Measurements from ENCODE around the gene ZNF397.

The ZNF397 gene

DNA sequence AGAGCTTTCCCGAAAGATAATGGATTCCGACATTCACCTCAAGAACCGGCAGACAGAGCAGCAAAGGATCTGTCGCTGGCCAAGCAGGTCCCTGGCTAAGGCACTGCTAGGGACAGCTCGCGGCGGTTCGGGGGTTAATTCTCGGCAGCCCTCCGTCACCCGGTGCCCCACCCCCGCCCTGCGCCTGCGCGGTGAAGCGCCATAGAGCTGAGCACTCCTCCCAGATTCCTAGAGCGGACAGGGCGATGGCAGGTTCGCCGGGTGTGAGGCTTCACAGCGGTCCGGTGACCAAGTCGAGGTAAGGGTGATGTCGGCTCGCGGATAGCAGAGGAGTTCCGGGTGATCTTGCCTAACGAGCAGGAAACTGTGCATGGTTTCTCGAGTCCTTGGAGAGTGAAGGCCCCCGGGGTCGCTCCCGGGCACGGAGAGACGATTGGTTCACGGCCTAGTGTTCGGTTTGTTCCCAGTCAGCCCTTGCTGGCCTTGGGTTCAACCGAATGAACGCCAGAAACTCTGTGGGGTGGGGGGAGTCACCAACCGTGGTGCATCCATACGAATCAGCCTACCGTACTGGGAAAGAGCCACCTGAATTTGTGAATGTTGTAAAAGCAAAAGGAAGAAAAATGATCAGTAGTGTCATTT, 49.4 kb downstream of the ZNF397 start, which contains the start of gene ZSCAN30:
ZSCAN30 (minus strand) TSS at position 136 of the 642 bp plus-strand sequence. CDS start 25,877 bp downstream, outside the sequence.
- DNase-seq (ENCODE audit: extremely low read depth in 1 of 2, low read depth in 1 of 2), result peak; percentile 87 to 92

DNA sequence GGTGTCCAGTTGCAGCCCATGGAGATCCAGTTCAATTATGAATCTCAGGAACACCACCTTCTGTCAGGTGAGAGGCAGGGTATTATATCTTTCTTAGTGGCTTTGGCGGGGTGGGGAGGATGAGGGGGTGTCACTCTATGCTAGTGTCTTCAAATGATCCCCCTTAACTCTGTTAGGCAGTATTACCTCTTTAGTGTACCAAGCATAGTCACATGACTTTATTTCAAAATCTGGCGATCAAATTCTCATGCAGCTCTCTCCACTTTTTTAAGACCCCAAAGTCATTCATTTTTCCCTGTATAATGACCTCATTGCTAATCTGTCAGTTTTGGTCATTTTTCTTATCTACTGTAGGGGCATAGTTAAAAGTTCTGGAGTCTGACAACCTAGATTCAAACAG, 50.3 kb downstream of the ZNF397 start:
- DNase-seq (ENCODE audit: extremely low read depth in 1 of 2, low read depth in 1 of 2), result no peak

DNA sequence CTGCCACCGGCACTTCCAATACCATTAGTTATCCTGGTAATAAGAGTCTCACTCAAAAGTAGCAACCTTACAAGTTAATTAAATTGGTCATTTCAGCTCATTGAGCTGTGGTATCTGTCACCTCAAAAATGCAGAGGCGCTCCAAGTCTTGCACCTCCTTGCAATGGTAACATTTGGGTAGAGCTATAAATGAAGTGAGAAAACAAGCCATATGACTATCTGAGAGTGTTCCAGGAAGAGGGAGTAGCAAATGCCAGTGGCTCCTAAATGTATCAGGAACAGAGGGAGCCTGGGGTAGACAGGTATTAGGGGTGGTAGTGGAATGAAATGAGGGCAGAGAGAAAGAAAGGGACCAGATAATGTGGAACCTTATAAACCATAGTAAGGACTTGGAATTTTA, 55.2 kb downstream of the ZNF397 start:
- no peak for DNase-seq (ENCODE audit: extremely low read depth in 1 of 2, low read depth in 1 of 2)

DNA sequence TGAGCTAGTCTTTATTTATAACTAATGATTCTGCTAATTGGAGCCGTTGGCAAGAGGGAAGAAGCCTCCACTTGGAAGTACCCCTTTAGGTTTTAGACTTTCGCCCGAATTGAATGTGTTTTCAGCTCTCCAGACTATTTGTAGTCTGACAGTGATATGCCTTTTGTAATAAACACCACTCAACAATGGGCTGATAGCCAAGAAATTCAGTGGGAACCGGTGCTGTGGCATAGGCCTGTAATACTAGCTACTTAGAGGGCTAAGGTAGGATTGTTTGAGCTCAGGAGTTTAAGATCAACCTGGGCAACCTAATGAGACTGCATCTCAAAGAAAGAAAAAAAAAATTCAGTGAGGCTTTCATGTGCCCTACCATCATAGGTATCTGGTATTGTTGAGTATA, 62.8 kb downstream of the ZNF397 start:
- no peak for DNase-seq (ENCODE audit: extremely low read depth in 1 of 2, low read depth in 1 of 2)

DNA sequence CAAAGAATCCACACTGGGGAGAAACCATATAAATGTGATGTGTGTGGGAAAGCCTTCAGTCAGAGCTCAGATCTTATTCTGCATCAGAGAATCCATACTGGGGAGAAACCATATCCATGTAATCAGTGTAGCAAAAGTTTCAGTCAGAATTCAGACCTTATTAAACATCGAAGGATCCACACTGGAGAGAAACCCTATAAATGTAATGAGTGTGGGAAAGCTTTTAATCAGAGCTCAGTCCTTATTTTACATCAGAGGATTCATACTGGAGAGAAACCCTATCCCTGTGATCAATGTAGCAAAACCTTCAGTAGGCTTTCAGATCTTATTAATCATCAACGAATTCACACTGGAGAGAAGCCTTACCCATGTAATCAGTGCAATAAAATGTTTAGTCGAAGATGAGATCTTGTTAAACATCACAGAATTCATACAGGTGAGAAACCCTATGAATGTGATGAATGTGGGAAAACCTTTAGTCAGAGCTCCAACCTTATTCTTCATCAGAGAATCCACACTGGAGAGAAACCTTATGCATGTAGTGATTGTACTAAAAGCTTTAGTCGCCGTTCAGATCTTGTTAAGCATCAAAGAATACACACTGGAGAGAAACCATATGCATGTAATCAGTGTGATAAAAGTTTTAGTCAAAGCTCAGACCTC, 65.9 kb downstream of the ZNF397 start:
- no peak for DNase-seq (ENCODE audit: extremely low read depth in 1 of 2, low read depth in 1 of 2)

Measured in stimulated activated CD8-positive, alpha-beta memory T cell treated with anti-CD3 and anti-CD28 coated beads, Interleukin-7, amount 100 ng/mL, for 48 hours (primary cell).